Neural crest cell (in vitro differentiated cells): ENCODE data around the gene PUM1. TPM values are rescaled to one million over a fixed set of nuclear protein-coding genes. Genes with fewer than 3 reads are reported as not detected.

ENCODE experiments used
- DNase-seq: peaks from one replicate; pipeline ENCODE4 v3.0.0; 2021; ENCODE audit warnings: low read depth, mixed read lengths, low spot score
- H3K27ac Mint-ChIP-seq: one replicate; pipeline ENCODE4 v1.8.0; 2021; ENCODE audit warnings: mild to moderate bottlenecking, mixed read lengths; ENCODE audit not compliant: unreplicated experiment
- H3K27me3 Mint-ChIP-seq: 2 replicates; pipeline ENCODE4 v1.8.0; 2021; ENCODE audit warnings: low read depth, mild to moderate bottlenecking, mixed read lengths
- H3K36me3 Mint-ChIP-seq: 2 replicates; pipeline ENCODE4 v1.8.0; 2021; ENCODE audit warnings: low read depth, mild to moderate bottlenecking, mixed read lengths
- H3K4me1 Mint-ChIP-seq: 2 replicates; pipeline ENCODE4 v1.8.0; 2021; ENCODE audit warnings: mixed read lengths
- H3K4me3 Mint-ChIP-seq: one replicate; pipeline ENCODE4 v1.8.0; 2021; ENCODE audit warnings: mild to moderate bottlenecking, mixed read lengths
- H3K9me3 Mint-ChIP-seq: 2 replicates; pipeline ENCODE4 v1.8.0; 2021; ENCODE audit warnings: mixed read lengths
- total RNA-seq: library from RNA; stranded (reverse); gene quantifications from 2 replicates; pipeline ENCODE4 v1.2.1, GENCODE V29; 2021
- TF ChIP-seq, protein P1 (sequence below): fragments of 200-600 bp; sonication (generic); conservative IDR thresholded peaks from 2 replicates; pipeline ENCODE4 v1.5.0; 2021; ENCODE audit warnings: antibody characterized with exemption, mild to moderate bottlenecking

Gene PUM1
- total RNA-seq, 1 donor from 2014 or later = 164 TPM

DNA sequence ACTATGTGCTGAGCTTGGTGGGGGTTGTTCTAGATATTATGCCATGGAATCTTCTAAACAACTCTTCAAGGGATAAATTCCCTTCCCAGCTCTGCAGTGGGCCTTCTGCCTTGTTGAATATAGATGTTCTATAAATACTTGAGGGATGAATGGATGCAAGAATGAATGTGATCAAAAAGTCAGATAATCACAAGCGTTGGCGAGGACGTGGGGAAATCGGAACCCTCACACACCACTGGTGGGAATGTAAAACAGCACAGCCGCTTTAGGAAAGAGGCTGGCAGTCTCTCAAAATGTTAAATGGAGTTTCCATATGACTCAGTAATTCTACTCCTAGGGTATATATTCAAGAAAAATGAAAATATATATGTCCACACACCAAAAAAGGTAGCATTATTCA, 176.0 kb downstream of the PUM1 start:
- Mint-ChIP-seq H3K4me3 (no peak overlapping the region), H3K36me3 (no peaks in the 10 kb centered on the region), H3K9me3 (no peaks in the 10 kb centered on the region), H3K27me3 (no peaks in the 10 kb centered on the region), H3K4me1 (peaks cover 70% of the 10 kb centered on the region), H3K27ac (no peak overlapping the region)
- no peak for DNase-seq
- TF ChIP-seq, protein P1, sequence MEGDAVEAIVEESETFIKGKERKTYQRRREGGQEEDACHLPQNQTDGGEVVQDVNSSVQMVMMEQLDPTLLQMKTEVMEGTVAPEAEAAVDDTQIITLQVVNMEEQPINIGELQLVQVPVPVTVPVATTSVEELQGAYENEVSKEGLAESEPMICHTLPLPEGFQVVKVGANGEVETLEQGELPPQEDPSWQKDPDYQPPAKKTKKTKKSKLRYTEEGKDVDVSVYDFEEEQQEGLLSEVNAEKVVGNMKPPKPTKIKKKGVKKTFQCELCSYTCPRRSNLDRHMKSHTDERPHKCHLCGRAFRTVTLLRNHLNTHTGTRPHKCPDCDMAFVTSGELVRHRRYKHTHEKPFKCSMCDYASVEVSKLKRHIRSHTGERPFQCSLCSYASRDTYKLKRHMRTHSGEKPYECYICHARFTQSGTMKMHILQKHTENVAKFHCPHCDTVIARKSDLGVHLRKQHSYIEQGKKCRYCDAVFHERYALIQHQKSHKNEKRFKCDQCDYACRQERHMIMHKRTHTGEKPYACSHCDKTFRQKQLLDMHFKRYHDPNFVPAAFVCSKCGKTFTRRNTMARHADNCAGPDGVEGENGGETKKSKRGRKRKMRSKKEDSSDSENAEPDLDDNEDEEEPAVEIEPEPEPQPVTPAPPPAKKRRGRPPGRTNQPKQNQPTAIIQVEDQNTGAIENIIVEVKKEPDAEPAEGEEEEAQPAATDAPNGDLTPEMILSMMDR = no peak

DNA sequence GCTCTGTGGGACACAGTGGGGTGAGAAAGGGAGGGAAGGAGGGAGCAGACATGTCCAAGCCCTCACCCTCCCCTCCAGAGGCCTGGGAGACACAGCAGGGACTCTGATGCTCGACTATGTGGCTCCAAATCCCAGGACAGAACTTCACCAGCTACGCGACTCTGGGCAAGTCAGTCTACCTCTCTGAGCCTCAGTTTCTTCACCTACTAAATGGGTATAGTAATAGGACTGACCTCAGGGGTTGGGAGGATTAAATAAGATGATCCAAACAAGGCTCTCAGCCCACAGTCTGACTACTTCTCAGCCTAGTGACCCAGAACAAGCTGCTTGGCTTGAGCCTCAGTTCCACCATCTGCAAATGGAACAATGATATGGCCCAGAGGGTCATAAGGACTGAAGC, 176.5 kb downstream of the PUM1 start:
- TF ChIP-seq, protein P1 = no peak
- Mint-ChIP-seq H3K36me3 (no peaks in the 10 kb centered on the region), H3K9me3 (no peaks in the 10 kb centered on the region), H3K4me1 (peaks cover 66% of the 10 kb centered on the region), H3K27ac (no peak overlapping the region), H3K27me3 (no peaks in the 10 kb centered on the region), H3K4me3 (no peak overlapping the region)
- no peak for DNase-seq

DNA sequence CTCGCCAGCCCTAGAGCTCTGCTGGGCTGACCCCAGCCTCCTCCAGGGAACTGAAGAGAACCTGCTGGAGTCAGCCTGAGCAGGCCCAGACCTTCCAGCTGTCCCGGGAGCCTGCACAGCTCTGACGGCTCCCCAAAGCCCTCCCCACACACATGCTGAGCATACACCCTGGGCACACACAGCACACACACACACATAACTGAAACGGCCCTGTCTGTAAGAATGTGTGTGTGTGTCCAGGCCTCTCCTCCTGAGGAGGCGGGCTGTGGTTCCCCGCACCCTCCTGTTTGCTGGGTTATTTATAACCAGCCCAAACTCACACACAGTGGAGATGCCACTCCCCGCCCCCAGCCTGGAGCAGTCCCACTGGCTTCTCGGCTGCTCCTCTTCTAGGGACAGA, 177.1 kb downstream of the PUM1 start:
- TF ChIP-seq, protein P1 = no peak
- H3K36me3 Mint-ChIP-seq = no peaks in the 10 kb centered on the region
- peaks cover 63% of the 10 kb centered on the region for H3K4me1 Mint-ChIP-seq
- H3K27me3 Mint-ChIP-seq = no peaks in the 10 kb centered on the region
- DNase-seq = no peak
- H3K4me3 Mint-ChIP-seq = no peak overlapping the region
- H3K27ac Mint-ChIP-seq = peak overlapping the region; percentile 75
- no peaks in the 10 kb centered on the region for H3K9me3 Mint-ChIP-seq

DNA sequence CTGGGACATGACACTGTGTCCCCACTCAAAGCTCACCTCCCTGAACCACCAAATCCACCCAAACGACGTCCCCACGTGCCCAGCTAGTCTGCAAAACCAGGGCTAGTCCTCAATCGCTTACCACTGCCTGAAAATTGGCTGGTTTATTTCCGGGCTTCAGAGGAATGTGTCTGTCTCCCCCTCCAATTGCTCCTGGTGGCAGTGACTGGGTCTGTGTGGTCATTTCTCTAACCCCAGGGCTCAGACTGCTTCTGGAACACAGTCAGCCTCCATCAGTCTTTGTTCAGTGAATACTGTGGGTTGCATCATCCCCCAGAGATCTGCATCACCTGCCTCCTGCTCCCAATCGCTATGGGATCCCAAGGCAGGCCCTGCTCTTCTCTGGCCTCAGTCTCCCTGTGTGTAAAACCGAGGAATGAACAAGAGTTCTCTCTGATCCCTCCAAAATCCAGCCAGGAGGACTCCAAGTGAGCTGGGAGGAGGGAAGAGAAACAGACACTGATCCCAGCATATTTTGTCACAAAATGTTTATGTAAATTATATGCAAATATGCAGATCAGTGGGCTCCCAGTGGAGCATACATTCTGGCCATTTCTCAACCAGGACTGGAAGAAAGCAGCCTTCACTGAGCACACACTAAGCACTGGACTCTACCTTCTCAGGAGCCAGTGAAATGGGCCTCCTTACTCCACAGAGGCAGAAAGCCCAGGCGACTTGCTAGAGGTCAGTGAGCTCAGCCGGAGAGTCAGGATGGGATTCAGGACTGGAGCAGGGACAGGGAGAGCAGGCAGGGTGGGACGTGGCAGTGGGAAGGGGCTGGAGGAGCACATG, 177.8 kb downstream of the PUM1 start:
- no peaks in the 10 kb centered on the region for H3K27me3 Mint-ChIP-seq
- H3K9me3 Mint-ChIP-seq = no peaks in the 10 kb centered on the region
- H3K4me1 Mint-ChIP-seq = peaks cover 63% of the 10 kb centered on the region
- no peak overlapping the region for H3K27ac Mint-ChIP-seq
- no peaks in the 10 kb centered on the region for H3K36me3 Mint-ChIP-seq
- no peak overlapping the region for H3K4me3 Mint-ChIP-seq
- TF ChIP-seq, protein P1 = no peak
- DNase-seq = no peak

DNA sequence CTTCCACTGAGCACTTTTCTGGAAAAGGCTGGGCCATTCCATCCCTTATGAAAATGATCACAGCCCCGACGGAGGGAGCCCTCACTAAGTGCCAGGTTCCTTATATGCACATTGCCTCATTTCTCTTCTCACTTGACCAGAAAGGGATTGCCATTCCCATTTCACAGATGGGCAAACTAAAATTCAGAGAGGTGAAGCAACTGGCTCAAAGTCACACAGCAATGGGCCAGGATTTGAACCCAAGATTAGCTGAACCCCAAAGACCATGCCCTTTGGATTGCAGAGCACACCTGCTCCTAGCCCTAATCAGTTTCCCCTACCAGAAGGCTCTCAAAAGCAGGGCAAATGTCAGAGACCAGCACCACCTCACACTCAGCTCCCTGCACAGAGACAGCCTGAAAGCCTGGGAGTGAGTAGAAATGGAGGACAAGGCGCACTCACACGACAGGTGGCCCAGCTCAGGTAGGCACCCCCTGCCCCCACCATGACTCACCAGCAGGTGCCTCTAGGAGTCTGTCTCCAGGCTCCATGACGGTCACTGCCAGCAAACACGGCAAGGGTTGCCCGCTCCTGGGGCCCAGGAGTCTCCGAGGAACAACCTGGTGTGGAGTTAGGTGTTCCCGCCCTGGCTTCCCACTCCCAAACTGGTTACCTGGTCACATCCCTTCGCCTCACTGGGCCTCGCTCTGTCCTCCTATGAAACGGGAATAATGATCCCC, 178.6 kb downstream of the PUM1 start:
- Mint-ChIP-seq H3K27ac (no peak overlapping the region), H3K36me3 (no peaks in the 10 kb centered on the region), H3K27me3 (no peaks in the 10 kb centered on the region), H3K9me3 (no peaks in the 10 kb centered on the region), H3K4me1 (peaks cover 65% of the 10 kb centered on the region), H3K4me3 (no peak overlapping the region)
- no peak for DNase-seq
- TF ChIP-seq, protein P1 = no peak
